ENCODE data around the gene PLD2. TPM values are rescaled to one million over a fixed set of nuclear protein-coding genes. Genes with fewer than 3 reads are reported as not detected.

Gene PLD2, protein sequence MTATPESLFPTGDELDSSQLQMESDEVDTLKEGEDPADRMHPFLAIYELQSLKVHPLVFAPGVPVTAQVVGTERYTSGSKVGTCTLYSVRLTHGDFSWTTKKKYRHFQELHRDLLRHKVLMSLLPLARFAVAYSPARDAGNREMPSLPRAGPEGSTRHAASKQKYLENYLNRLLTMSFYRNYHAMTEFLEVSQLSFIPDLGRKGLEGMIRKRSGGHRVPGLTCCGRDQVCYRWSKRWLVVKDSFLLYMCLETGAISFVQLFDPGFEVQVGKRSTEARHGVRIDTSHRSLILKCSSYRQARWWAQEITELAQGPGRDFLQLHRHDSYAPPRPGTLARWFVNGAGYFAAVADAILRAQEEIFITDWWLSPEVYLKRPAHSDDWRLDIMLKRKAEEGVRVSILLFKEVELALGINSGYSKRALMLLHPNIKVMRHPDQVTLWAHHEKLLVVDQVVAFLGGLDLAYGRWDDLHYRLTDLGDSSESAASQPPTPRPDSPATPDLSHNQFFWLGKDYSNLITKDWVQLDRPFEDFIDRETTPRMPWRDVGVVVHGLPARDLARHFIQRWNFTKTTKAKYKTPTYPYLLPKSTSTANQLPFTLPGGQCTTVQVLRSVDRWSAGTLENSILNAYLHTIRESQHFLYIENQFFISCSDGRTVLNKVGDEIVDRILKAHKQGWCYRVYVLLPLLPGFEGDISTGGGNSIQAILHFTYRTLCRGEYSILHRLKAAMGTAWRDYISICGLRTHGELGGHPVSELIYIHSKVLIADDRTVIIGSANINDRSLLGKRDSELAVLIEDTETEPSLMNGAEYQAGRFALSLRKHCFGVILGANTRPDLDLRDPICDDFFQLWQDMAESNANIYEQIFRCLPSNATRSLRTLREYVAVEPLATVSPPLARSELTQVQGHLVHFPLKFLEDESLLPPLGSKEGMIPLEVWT
- 15.1 and 16.5 TPM in 2 replicates for total RNA-seq (ENCODE audit: low replicate concordance)

DNA sequence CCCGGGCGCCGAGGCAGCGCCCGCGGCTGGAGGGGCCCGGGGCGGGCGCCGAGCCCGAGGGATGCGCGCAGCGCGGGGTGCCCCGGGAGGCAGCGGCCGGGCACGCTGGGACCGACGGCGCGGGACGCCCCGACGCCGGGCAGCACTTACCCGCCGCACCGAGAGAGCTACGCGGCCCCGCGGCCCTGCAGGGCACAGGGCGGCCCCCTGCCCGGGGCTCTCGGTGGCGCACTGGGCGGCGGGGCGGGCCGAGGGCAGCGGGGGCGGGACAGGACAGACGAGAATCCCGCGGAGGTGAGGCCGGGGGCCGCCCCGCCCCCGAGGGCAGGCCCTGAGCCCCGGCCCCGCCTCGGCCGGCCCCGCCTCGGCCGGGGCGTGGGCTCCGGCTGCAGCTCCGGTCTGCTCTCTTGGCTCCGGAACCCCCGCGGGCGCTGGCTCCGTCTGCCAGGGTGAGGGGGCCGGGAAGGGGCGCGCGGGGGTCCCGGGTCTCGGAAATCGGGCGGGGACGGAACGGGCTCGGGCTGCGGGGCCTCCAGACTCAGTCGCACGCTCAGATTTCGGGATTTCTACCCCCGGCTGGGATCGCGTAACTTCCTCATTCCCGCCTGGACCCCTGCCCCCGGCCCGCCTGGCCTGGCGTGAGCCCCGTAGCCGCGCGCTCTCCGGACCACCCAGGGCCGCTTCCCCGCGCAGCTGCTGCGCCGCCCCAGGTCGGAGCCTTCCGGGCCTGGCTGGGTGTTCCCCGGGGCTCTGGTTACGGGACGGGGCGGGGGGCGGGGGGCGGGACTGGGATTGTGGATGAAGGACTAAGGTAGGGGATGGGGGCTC lies at the start of gene PLD2:
TSS of gene PLD2 (plus strand) at position 376 of the 828 bp plus-strand sequence. CDS start 621 bp downstream, outside the sequence.

DNA sequence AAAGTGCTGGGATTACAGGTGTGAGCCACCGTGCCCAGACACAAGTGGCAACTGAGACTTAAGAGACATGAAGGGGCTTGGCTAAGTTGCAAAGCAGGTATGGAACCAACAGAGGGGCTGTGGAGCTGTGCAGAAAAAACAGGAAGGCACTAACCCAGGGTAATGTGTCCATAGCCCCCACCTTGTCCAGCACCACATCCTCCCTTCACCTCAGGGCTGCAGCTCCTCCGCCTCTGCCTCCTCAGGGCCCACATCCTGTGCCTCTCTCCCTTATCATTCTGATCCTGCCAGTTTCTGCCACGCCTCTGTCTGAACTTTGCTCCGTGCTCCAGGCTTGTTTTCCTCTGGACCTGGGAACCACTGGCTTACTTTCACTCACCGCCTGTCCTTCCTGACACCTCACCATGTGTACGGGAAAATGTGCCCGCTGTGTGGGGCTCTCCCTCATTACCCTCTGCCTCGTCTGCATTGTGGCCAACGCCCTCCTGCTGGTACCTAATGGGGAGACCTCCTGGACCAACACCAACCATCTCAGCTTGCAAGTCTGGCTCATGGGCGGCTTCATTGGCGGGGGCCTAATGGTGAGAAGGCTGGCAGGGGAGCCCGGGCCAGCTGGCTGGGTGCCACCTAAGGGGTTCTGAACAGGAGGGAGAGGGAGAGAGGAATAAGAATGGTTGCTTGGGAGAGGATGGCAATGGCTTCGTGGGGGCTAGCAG lies 35.3 kb upstream of the PLD2 start, which contains the start of gene TM4SF5:
TSS of gene TM4SF5 (plus strand) at position 368 of the 716 bp plus-strand sequence. CDS start at position 405, 37 bp downstream.

DNA sequence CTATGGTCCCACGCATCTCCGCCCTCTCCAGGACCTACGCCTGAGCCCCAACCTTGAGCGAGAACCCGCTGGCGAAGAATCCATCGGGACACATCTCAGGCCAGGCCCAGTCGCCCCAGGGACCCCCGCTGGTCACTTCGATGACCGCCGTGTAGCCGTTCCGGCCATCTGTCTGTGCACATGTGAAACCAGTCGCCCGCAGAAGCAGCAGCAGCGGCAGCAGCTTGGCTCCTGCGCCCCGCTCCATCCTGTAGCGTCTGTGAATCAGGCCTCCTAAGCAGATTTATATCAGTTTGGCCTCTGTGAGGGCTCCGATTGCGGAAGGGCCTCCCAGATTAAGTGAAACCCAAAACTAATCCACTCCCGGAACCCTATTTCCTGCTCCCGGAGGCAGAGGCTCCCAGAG lies 20.8 kb upstream of the PLD2 start, which contains the start of gene VMO1:
TSS of gene VMO1 (minus strand) at position 259 of the 406 bp plus-strand sequence. CDS start at position 247, 12 bp downstream.

DNA sequence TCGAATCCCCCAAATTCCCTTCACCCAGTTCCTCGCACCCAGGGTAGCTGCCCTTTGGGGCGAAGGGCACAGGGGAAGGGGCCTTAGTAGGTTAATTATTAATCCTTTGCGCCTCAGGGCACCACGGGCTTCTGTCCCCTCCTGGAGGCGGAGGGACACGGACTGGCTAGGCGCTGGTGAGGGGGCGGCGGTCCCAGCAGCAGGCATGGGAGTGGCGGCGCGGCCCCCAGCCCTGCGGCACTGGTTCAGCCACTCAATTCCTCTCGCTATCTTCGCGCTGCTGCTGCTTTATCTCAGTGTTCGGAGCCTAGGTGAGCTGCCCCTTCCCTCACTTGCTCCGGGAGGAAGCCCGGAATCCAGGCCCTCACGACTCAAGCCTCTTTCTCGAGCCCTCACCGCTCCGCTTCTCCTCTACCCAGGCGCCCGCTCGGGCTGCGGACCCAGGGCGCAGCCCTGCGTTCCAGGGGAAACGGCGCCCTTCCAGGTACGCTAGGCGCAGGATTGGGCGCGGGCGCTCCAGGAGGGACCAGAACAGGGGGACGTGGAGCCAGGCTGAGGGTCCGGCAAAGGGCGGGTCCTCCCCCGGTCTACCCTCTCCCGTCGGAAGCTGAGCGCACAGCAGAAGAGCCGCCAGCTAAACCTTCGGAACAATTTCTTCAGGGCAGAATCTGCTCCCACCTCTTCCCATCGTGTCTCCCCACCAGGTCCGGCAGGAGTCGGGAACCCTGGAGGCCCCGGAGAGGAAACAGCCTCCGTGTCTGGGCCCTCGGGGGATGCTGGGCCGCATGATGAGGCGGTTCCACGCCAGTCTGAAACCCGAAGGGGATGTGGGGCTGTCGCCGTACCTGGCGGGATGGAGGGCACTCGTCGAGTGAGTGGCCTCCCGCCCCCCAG lies 17.9 kb upstream of the PLD2 start, which contains the start of gene GLTPD2:
TSS of gene GLTPD2 (plus strand) at position 158 of the 894 bp plus-strand sequence. CDS start at position 206, 48 bp downstream.

DNA sequence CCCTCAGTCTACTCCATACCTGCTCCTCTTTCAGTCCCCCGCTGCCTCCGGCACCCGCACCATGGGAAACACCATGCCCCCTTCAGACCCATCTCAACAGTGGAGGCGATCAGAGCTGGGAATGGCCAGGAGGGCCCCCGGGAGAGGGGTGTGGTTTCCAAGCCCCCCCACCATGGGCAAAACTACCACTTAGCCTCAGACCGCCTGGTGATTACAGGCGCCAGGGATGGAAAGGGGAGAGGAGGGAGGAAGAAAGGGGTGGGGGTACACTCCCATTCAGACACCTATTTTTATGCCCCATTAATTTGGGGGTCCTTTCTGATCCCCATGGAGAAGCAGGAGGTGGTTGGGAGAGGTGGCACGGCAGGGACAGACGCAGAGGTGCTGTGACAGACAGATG lies 4.7 kb upstream of the PLD2 start, which contains the start of gene C17orf114:
TSS of gene C17orf114 (minus strand) at position 101 of the 400 bp plus-strand sequence.

DNA sequence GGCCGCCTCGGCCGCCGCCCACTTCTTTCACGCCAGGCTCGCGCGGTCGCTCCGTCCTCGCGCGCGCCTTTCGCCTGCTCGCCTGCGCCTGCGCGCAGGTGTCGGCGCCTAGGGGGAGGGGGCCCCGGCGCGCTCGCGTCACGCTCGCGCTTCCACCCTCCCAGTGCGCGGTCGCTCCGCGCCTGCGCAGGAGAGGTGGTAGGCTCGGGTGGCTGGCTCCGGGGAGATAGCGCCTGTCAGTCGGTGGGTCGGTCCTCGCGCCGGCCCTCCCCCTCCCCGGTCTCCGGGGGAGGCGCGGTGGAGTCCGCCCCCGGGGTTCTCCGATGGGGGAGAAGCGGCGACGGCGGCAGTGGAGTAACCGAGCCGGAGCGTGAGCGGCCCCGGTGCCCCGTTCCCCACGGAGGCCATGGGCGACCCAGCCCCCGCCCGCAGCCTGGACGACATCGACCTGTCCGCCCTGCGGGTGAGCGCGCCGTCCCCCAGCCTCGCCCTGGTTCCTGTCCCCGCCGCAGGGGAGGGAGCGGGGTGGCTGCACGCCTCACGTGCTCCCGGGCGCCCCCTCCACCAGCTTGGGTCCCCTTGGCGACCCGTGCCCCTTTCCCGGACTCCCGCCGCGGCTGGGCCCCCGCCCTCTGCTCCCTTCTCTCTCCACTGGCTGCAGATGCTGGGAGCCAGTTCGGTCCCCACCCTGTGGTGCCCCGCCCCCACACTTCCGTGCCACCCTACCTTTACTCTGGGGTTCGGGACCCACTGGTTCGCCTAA lies 26.4 kb downstream of the PLD2 start, which contains the start of gene MINK1:
TSS of gene MINK1 (plus strand) at position 163 of the 763 bp plus-strand sequence. CDS start at position 407, 244 bp downstream.

Other genes with a start within 250 kb of the PLD2 start
- gene GGT6, start 246.6 kb upstream of the PLD2 start, total RNA-seq (ENCODE audit: low replicate concordance), result not detected in 2 replicates
- gene SMTNL2, start 222.6 kb upstream of the PLD2 start, total RNA-seq (ENCODE audit: low replicate concordance), result 0.12 TPM in 1 of 2 replicates, not detected in the other
- not detected in 2 replicates for gene ALOX15, start 165.5 kb upstream of the PLD2 start, total RNA-seq (ENCODE audit: low replicate concordance)
- gene PELP1, start 103.0 kb upstream of the PLD2 start, total RNA-seq (ENCODE audit: low replicate concordance), result 6.4 and 10.1 TPM in 2 replicates
- gene ARRB2, start 96.5 kb upstream of the PLD2 start, total RNA-seq (ENCODE audit: low replicate concordance), result 1.7 and 3.9 TPM in 2 replicates
- 10.1 and 12.1 TPM in 2 replicates for gene MED11, start 75.7 kb upstream of the PLD2 start, total RNA-seq (ENCODE audit: low replicate concordance)
- 0.23 TPM in 1 of 2 replicates, not detected in the other for gene ZMYND15, start 67.3 kb upstream of the PLD2 start, total RNA-seq (ENCODE audit: low replicate concordance)
- 0.59 and 0.83 TPM in 2 replicates for gene CXCL16, start 67.2 kb upstream of the PLD2 start, total RNA-seq (ENCODE audit: low replicate concordance)
- gene TM4SF5, start 35.3 kb upstream of the PLD2 start, total RNA-seq (ENCODE audit: low replicate concordance), result not detected in 2 replicates
- gene VMO1, start 20.8 kb upstream of the PLD2 start, total RNA-seq (ENCODE audit: low replicate concordance), result 0.08 and 0.23 TPM in 2 replicates
- not detected in 2 replicates for gene GLTPD2, start 18.2 kb upstream of the PLD2 start, total RNA-seq (ENCODE audit: low replicate concordance)
- gene PSMB6, start 11.0 kb upstream of the PLD2 start, total RNA-seq (ENCODE audit: low replicate concordance), result 121 and 237 TPM in 2 replicates
- 20.7 and 36.0 TPM in 2 replicates for gene MINK1, start 26.2 kb downstream of the PLD2 start, total RNA-seq (ENCODE audit: low replicate concordance)
- 2.1 and 7.4 TPM in 2 replicates for gene C17orf107, start 92.4 kb downstream of the PLD2 start, total RNA-seq (ENCODE audit: low replicate concordance)
- gene CHRNE, start 95.9 kb downstream of the PLD2 start, total RNA-seq (ENCODE audit: low replicate concordance), result 0.38 and 0.47 TPM in 2 replicates
- not detected in 2 replicates for gene GP1BA, start 125.1 kb downstream of the PLD2 start, total RNA-seq (ENCODE audit: low replicate concordance)
- gene SLC25A11, start 132.9 kb downstream of the PLD2 start, total RNA-seq (ENCODE audit: low replicate concordance), result 51.1 and 76.2 TPM in 2 replicates
- 12.1 and 13.3 TPM in 2 replicates for gene RNF167, start 133.1 kb downstream of the PLD2 start, total RNA-seq (ENCODE audit: low replicate concordance)
- gene PFN1, start 141.4 kb downstream of the PLD2 start, total RNA-seq (ENCODE audit: low replicate concordance), result 665 and 1,065 TPM in 2 replicates
- 2.7 and 4.9 TPM in 2 replicates for gene ENO3, start 144.0 kb downstream of the PLD2 start, total RNA-seq (ENCODE audit: low replicate concordance)
- gene SPAG7, start 160.7 kb downstream of the PLD2 start, total RNA-seq (ENCODE audit: low replicate concordance), result 44.5 and 69.5 TPM in 2 replicates
- gene CAMTA2, start 180.5 kb downstream of the PLD2 start, total RNA-seq (ENCODE audit: low replicate concordance), result 4.1 TPM in 2 replicates
- 0.30 and 1.1 TPM in 2 replicates for gene INCA1, start 190.4 kb downstream of the PLD2 start, total RNA-seq (ENCODE audit: low replicate concordance)
- 67.5 and 86.1 TPM in 2 replicates for gene KIF1C, start 190.8 kb downstream of the PLD2 start, total RNA-seq (ENCODE audit: low replicate concordance)
- gene SLC52A1, start 228.3 kb downstream of the PLD2 start, total RNA-seq (ENCODE audit: low replicate concordance), result 0.15 and 0.82 TPM in 2 replicates